Activated CD8-positive, alpha-beta memory T cell treated with anti-CD3 and anti-CD28 coated beads, Interleukin-2, amount 50 U/mL, for 1 hour (primary cell): Measurements from ENCODE around the gene PORCN.

Source experiments
- DNase-seq: peaks from one replicate; pipeline ENCODE4 v3.0.0-alpha.2; 2020; ENCODE audit errors: extremely low read depth

PORCN gene

DNA sequence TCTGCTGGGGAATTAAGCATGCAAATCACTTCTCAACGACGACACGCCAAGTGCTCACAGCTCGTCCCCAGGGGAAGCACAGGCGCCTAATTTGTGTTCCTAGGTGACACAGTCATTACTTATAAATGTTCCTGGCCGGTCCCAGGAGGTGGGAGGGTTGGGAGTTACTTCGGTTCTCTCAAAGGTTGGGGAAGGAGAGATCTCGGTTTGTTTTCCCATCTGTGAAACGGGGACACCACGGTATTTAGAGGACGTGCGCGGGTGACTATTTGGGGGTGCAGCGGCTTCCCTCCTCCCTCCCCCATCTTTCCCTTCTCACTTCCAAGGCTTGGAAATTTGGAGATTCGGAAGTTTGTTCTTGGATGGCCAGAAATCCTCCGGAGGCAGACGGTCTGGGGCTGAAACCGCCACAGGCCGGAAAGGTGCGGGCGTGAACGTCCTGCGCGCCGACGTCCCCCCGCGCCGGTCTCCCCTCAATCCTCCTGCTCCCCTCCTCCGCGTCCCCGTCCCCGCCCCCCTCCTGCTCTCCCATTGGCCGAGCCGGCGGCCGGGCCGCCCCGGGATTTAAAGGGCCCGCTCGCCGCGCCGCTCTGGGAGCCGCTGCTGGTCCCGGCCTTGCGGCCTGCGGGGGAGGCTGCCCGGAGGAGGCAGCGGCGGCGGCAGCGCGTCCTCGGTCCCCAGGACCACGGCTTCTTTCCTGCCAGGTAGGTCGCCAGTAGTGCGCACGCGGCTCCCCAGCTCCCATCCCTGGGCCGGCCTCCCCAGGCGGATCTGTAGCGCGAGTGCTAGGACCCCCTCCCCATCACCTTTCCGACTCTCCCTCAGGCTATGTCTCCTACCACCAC is at the start of gene PORCN:
Gene PORCN, plus strand, starts transcription at position 593 of the 845 bp plus-strand sequence. CDS start 829 bp downstream, outside the sequence.
- DNase-seq: peak; percentile 42

- no peak for DNase-seq
These were observed 49.3 kb upstream of the PORCN start for GRCh38 chrX:48459483-48459882.

DNA sequence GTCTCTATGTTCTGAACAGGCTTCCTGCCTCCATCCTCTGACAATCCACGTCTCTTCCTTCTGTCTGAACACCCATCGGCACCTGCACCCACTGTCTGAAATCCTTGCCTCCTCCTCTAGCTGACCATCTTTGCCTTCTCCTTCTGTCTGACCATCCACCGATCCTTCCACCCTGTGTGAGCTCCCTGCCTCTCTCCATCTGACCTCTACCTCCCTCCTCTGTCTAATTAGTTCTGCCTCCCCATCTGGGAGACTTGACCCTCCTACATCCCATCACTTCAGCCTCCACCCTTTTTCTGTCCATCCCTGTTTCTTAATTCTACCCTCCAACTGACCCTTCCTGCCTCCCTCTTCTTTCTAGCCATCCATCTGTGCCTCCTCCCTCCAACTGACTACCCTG is 48.8 kb upstream of the PORCN start:
- DNase-seq: no peak

- no peak for DNase-seq
These were observed 48.2 kb upstream of the PORCN start for GRCh38 chrX:48460606-48461005.

DNA sequence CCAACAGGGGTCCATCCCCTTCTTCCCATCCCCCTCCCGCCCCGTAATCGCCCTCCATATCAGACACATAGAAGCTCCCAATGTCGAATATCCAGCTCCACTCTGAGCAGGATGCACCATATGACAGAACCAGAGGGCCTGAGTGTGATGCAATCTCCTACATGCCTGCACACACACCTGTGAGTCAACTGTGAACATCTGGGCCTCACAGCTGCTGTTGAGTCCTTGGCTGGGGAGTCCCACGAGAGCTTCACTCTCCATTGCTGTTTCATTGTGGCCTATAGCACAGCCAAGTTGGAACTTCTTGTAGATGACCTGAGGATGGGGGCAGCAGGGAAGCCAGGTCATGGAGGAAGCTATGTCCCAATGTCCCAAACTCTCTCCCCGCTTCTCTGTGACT is 47.0 kb upstream of the PORCN start:
- no peak for DNase-seq

DNA sequence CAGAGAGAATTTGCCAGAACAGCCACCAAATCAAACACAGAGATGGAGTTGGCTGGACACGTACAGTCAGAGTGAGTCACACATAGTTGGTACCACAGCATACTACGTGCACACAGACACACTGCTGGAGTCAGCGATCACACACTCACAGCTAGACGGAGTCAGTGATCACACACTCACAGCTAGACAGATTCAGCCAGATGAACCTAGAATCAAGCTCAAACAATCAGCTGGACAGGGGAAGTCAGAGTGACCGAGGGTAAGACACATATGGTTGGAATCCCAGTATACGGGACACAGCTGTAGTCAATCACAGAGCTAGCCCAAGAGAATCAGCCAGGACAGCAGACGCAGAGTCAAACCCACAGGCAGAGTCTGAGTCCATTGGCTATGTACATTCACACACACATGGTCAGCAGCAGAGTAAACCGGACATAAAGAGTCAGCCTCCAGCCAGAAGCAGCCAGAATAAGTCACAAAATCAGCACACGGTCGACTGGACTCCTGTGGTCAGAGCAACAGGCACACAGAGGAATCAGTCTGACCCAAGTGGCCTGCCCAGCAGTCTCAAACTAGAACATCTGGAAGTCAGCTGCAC is 43.4 kb upstream of the PORCN start:
- no peak for DNase-seq

DNA sequence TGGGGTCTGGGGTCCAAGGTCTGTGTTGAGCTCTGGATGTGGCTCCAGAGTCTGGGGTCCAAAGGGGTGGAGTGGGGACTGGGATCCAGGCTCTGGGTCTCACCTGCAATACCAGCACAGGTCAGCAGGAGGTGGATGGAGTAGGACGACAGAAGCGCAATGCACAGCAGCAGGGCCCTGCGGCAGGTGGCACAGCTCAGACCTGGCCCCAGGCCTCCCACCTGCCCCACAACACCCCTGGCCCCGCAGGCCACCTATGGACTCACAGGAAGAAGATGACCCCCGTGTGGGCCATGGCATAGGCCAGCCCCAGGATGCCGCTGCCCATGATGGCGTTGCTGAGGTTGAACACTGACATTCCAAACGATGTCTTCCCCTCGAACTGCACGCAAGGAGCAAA is 42.1 kb upstream of the PORCN start:
- DNase-seq: no peak

DNA sequence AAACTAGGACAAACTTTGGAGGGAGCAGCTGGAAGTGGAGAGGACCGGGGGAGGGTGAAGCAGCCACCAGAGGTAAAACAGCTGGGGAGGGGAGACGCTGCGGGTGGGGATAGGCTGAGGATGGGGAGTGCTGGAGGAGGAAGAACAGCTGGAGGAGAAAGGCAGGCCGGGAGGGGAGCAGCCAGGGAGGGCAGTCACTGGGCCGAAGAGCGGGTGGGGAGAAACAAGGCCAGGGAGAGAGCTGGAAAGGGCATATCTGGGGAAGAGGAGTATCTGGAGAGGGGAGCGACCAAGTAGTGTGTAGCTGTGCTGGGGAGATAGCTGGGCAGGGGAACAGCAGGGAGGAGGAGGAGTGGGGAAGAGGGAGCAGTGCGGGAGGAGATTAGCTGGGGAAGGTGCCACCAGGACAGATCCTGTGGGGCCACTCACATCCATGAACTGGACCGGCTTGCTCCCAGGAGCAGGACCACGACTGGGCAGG is 41.5 kb upstream of the PORCN start:
- no peak for DNase-seq

DNA sequence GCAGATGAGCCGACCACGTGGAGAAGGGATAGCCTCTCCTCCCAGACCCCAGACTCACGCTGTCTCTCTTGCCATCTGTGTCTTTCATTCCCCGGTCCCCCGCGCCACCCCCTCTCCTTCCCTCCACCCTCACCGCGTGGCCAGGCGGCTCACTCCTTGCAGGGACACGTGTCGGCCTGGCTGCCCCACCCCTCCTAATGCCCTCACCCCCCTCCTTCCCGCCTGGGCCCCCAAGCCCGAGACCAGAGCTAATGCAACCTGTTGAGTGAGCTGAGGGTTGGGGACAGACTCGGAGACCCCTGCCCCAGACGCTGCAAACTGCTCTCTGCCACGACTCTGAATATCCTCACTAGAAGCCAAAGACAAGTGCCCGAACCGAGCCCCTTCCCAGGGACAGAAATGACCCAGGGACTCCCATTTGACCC is 40.5 kb upstream of the PORCN start:
- DNase-seq: no peak

DNA sequence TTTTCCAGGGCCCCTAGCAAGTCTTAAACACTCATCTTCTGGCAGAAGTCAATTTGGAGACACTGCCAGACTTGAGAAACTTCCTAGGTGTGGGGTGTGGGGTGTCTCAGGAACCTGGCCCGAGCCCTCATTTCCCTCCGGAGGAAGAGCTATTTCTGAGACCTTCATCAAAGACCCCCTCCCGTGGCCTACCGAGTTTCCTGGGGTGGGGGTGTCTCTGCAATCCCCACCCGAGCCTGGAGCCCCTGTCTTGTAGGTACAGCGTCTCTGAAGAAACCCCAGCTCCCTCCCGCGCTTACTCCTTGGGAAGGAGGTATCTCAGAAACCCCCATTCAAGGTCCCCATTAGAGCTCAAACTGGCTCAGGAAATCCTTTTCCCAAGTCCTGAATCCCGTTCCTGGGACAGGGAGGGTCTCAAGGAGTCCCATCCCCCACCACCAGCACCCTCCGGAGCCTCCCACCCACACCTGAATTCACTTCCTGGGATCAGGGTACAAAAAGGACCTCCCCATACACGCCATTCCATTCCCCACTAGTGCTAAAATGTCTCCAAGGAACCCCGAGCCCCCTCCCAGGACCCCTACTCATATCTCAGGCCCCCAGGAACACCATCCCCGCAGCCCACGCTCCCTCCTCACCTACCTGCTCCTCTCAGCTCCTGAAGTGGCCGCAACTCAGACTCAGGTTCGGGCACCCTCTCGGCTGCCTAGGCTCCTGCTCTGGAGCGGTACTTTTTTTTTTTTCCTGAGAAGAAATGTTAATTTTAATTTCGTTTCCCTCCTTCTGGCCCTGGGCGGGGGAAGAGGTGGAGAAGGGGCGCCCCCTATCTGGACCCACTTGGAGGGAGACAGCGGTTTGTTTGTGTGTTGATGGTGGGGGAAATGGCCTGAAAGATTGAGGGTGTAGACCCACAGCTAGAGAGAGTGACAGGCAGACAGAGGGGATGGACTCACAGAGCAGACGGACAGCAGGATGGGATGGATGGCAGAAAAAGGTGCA is 39.8 kb upstream of the PORCN start:
- no peak for DNase-seq

- DNase-seq: no peak
These were observed 38.5 kb upstream of the PORCN start, which contains the start of gene SLC38A5 for GRCh38 chrX:48470110-48470832. SLC38A5 (minus strand) TSS chrX:48470260; CDS start chrX:48467924, 2,336 bp downstream.

GRCh38 chrX:48470833-48471118 is 38.0 kb upstream of the PORCN start:
- no peak for DNase-seq

DNA sequence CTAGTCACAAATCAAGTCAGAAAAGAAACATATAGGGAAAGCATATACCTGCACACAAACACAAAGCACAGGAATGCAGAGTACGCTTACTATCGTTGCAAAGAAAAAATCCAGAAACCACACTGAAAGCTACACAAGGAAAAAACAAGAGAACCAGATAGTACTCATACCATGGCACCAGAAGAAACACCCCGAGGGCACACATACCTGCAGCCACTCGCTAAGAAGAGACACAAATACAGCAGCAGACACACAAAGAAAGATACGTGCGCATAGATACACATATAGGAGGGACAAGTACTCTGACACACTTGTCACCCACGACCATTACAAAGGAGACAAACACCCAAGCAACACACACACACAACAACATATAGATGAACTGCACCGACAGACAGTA is 37.3 kb upstream of the PORCN start:
- no peak for DNase-seq

DNA sequence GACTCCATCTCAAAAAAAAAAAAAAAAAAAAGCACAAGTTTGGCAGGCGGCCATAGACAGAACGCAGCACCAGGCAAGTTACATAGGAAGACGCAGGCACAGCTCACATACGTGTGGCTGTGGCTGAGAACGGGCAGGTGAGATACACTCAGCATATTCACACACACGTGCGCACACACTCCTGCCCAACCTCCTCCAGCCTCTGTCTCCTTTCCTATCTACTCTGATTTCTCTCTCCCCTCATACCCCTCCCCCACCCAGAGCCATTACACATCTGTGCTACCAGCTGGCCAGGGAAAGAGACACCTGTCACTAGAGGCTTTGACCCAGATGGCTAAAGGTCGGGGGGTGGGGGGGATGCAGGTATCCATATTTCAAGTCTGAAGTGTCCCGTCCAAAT is 36.6 kb upstream of the PORCN start:
- no peak for DNase-seq

DNA sequence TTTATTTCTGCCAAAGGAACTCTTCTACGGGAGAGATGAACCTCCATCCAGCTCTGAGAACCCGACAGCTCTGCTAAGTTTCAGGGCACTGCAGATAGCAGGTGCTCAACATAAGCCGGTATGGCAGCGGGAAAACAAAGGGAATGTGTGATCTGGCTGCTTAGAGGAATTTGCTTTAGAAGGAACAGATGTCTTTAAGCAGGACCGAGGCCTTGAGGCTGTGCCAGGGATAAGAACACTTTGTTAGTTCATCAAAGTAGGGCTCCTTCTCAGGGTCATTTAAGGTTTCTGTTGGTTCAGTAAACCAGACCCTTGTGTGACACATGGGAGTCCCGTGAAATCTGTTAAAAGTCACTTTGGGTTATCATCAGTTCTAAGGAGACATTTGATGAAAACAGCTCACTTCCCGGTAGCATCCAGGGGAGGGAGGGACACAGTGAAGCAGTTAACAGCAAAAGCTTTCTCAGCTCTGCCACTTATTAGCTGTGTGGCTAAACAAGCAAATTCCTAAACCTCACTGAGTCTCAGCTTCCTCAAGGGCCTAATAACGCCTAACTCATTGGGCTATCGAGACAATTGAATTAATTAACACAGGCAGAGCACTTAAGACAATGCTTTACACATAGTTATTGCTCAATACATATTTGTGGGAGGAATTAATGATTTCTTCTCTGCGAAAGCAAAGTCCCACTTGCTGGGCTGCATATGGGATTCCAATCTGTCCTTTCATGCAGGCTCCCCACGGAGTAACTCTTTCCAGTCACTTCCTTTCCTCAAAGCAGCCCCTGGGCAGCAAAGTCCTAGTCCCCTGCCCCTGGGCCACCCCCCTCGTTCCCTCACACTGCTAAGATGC is 35.7 kb upstream of the PORCN start:
- no peak for DNase-seq

- no peak for DNase-seq
These were observed 35.1 kb upstream of the PORCN start for GRCh38 chrX:48473704-48473990.

DNA sequence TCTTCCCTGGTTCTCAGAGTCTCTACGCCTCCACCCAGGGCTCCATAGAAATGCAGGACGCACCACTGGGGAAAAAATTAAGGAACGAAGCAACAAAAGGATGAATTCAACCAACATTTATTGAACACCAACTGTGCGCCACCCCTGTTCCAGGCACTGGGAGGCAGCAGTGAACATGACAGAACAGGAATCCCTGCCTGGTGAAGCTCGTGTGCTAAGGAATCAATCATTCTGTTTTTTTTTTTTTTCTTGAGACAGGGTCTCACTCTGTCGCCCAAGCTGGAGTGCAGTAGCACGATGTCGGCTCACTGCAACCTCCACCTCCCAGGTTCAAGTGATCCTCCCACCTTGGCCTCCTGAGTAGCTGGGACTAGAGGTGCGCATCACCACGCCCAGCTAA is 34.7 kb upstream of the PORCN start:
- no peak for DNase-seq

DNA sequence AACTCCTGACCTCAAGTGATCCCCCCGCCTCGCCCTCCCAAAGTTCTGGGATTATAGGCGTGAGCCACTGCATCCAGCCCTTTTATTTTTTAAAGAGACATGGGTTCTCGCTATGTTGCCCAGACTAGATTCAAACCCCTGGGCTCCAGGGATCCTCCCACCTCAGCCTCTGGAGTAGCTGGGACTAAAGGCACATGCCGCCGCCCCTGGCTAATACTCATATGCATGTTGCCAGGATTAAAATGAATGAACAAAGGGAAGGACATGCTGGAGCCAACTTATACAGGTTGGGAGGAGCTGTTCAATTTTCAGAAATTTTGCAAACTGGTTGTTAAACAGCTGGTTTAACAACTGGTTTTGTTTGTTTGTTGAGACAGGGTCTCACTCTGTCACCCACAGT is 34.2 kb upstream of the PORCN start:
- DNase-seq: no peak

DNA sequence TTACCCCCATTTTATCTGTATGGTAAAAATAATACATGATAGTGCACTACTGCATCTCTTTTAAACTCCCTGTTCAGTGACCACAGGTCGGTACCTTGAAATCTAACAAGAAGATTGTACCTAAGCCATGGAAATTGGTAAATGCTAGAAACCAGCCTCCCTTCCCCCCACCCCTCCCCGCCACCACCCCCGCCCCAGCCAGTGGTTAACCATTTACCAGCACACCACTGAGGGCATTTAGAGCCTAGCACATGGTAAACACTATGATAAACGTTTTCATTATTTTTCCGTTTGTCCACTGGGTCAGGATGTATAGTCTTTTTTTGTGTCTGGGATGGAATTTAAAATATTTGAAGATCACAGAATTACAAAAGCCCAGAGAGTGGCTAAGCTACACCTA is 33.5 kb upstream of the PORCN start:
- no peak for DNase-seq

GRCh38 chrX:48475774-48476577 is 32.8 kb upstream of the PORCN start, which contains the start of gene FTSJ1:
FTSJ1 (plus strand) TSS chrX:48476199; CDS start chrX:48478048, 1,849 bp downstream.
- DNase-seq: peak; percentile 78
